Breast epithelium (tissue), 3 donors: ENCODE results near the gene NR3C2.

Experiments
- POLR2A ChIP-seq: fragments of 450-650 bp; IDR thresholded peaks from one replicate; pipeline ENCODE4 v1.6.1; 2016; ENCODE audit warnings: antibody characterized with exemption, mild to moderate bottlenecking, moderate library complexity
- POLR2AphosphoS5 ChIP-seq, 3 donors: sonication (generic); formaldehyde crosslinking; IDR thresholded peaks; one replicate each; pipeline ENCODE4 v1.6.1; 2017; ENCODE audit warnings: antibody characterized with exemption in 3 of 3

DNA sequence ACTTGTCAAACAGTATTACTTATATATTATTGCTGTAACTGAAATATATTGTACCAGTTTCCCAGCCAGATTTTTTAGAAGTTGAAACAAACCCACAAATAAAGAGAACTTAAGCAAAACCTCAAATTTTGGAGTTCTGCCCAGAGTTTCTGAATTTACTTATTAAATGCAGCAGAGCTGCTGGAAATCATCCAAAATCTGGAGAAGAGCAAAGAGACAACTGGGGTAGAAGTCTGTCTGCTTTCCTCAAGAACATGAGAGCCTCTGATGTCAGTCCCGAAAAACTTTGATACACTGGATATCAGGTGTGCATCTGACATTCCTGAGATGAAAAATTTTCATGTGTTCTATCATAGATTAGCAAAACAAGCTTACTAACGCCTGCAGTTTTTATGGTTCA is 325.9 kb downstream of the NR3C2 start:
- TF ChIP-seq POLR2A (no peak), POLR2AphosphoS5 (IDR thresholded peaks at IDR 0.05) (no peak)
